BJ (cell line): ENCODE measurements around the gene STT3B. TPM values are rescaled to one million over a fixed set of nuclear protein-coding genes. Genes with fewer than 3 reads are reported as not detected.

Experiments
- CTCF ChIA-PET: fragments of 350-600 bp; formaldehyde crosslinking; extraction: SDS; loops from one replicate; lab custom pipeline; 2021; ENCODE audit warnings: antibody characterized with exemption, inconsistent platforms; lab: Yijun Ruan, JAX
- POLR2A ChIA-PET: fragments of 300-600 bp; sonication (Branson Sonifier 250); formaldehyde crosslinking; extraction: SDS; loops from one replicate; lab custom pipeline; 2021; ENCODE audit warnings: antibody characterized with exemption; lab: Charles Lee
- DNase-seq: peaks from one replicate; pipeline ENCODE4 v3.0.0-alpha.2; 2011; ENCODE audit warnings: low read depth
- H3K27me3 ChIP-seq: 2 replicates; pipeline ENCODE4 v1.6.0; 2011; ENCODE audit warnings: low read length; ENCODE audit not compliant: control insufficient read depth, insufficient read depth
- H3K36me3 ChIP-seq: 2 replicates; pipeline ENCODE4 v1.5.1; 2011; ENCODE audit warnings: low read length; ENCODE audit not compliant: control insufficient read depth, insufficient read depth
- H3K4me3 ChIP-seq: 2 replicates; pipeline ENCODE4 v1.5.1; 2011; ENCODE audit warnings: low read depth, mild to moderate bottlenecking, control low read depth, low read length
- CTCF ChIP-seq: IDR thresholded peaks from 2 replicates; pipeline ENCODE4 v1.5.1; 2011; ENCODE audit warnings: low read depth, mild to moderate bottlenecking, control low read depth, inconsistent platforms, low read length, moderate library complexity; ENCODE audit not compliant: insufficient read depth
- polyA plus RNA-seq: library from polyadenylated mRNA; depleted of rRNA; stranded (reverse); fragments of >200 nt; gene quantifications from 2 replicates; pipeline ENCODE4 v1.2.3, GENCODE V29; 2011

The STT3B gene
- polyA plus RNA-seq, 1 experiment: 39.7 TPM

- H3K36me3 ChIP-seq: no peaks in the 10 kb centered on the region
- no peak for DNase-seq
- no peaks in the 10 kb centered on the region for H3K27me3 ChIP-seq
- no peak overlapping the region for H3K4me3 ChIP-seq
- TF ChIP-seq CTCF: no peak
- ChIA-PET CTCF (interaction anchor here (0.6 kb wide), 1 partner anchor 214 kb away, joined by 3 read pairs; no protein-coding TSS in a partner anchor), POLR2A (no interaction called here)
Observed at GRCh38 chr3:31668242-31668641, 135.5 kb downstream of the STT3B start.

- POLR2A ChIA-PET: no interaction called here
- no peak for DNase-seq
- no peak overlapping the region for H3K4me3 ChIP-seq
- no peak for TF ChIP-seq CTCF
- H3K36me3 ChIP-seq: no peaks in the 10 kb centered on the region
- CTCF ChIA-PET: no interaction called here
- no peaks in the 10 kb centered on the region for H3K27me3 ChIP-seq
Observed at GRCh38 chr3:31670136-31670535, 137.4 kb downstream of the STT3B start.

GRCh38 chr3:31670722-31671121, 138.0 kb downstream of the STT3B start:
- no peak for DNase-seq
- Histone ChIP-seq H3K4me3 (no peak overlapping the region), H3K36me3 (no peaks in the 10 kb centered on the region), H3K27me3 (no peaks in the 10 kb centered on the region)
- POLR2A ChIA-PET: no interaction called here
- TF ChIP-seq CTCF: no peak
- CTCF ChIA-PET: no interaction called here

- Histone ChIP-seq H3K4me3 (no peak overlapping the region), H3K27me3 (no peaks in the 10 kb centered on the region), H3K36me3 (no peaks in the 10 kb centered on the region)
- POLR2A ChIA-PET: no interaction called here
- no peak for TF ChIP-seq CTCF
- DNase-seq: no peak
- CTCF ChIA-PET: interaction anchor here (0.6 to 1.0 kb wide), 2 partner anchors 113 to 307 kb away, joined by 3 read pairs; no protein-coding TSS in a partner anchor
Observed at GRCh38 chr3:31671451-31671850, 138.7 kb downstream of the STT3B start.

GRCh38 chr3:31671976-31672375, 139.3 kb downstream of the STT3B start:
- no peak for TF ChIP-seq CTCF
- ChIA-PET POLR2A (no interaction called here), CTCF (interaction anchor here (0.6 to 1.0 kb wide), 3 partner anchors 80 to 306 kb away, joined by 3 read pairs; no protein-coding TSS in a partner anchor)
- Histone ChIP-seq H3K4me3 (no peak overlapping the region), H3K27me3 (no peaks in the 10 kb centered on the region), H3K36me3 (no peaks in the 10 kb centered on the region)
- peak; percentile 12 for DNase-seq
